GM18517 (cell line): ENCODE measurements around the gene BAHCC1.

Experiments
- ATAC-seq: cut with Tn5 transposase; IDR thresholded peaks from one replicate; pipeline ENCODE4 v1.9.1; 2021; ENCODE audit warnings: mild to moderate bottlenecking, moderate library complexity; ENCODE audit not compliant: unreplicated experiment

BAHCC1 gene

DNA sequence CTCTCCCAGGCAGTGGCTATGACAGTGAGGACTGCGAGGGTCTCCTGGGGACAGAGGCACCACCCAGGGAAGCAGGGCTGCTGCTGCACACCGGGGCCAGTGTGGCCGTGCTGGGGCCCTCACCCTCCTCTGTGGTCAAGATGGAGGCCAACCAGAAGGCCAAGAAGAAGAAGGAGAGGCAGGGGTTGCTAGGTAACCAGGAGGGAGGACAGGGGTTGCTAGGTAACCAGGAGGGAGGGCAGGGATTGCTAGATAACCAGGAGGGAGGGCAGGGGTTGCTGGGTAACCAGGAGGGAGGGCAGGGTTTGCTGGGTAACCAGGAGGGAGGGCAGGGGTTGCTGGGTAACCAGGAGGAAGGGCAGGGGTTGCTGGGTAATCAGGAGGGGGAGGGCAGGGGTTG lies 62.1 kb downstream of the BAHCC1 start:
- no peak for ATAC-seq

DNA sequence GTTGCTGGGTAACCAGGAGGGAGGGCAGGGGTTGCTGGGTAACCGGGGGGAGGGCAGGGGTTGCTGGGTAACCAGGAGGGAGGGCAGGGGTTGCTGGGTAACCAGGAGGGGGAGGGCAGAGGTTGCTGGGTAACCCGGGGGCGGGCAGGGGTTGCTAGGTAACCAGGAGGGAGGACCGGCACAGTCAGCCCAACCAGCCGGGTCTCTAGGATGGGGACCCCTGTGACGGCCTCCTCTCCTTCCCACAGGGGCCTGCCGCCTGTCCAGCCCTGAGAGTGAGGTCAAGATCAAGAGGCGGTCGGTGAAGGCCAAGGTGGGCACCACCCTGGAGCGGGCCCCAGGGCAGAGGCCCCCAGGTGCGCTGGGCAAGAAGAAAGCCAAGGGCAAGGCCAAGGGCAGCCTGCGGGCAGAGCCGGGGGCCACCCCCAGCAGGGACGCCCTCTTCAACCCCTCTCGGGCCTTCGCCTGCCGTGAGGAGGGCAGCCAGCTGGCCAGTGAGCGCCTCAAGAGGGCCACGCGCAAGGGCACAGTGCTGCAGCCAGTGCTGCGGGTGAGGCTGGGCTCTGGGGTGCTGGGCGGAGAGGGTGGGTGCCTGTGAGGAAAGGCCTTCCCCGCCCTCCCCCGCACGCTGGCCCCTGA lies 62.8 kb downstream of the BAHCC1 start:
- ATAC-seq, result no peak

DNA sequence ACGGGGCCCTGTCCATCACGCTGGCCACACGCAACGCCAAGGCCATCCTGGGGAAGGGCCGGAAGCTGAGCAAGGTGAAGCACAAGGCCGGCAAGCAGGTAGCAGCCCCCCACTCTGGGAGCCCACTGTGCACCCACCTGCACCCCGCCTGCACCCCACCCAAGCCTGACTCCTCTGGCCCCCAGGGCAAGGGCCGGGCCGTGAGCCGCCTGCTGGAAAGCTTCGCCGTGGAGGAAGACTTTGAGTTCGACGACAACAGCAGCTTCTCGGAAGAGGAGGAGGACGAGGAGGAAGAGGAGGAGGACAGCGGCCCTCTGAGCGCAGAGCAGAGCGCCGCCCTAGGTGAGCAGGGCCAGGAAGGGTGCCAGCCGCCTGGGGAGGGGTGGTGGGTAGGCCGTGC lies 63.4 kb downstream of the BAHCC1 start:
- ATAC-seq, result no peak

DNA sequence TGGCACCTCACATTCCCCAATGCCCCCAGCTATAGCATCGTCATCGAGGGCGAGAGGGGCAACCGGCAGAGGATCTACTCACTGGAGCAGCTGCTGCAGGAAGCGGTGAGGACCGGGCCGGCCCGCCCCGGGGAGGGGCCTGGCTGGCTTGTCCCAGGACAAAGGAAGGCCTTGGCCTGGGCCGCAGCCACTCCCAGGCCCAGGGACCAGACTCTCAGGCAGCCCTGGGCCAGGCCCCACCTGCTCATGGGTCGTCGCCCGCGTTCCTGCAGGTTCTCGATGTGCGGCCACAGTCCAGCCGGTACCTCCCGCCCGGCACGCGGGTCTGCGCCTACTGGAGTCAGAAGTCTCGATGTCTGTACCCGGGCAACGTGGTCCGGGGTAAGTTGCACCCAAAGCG lies 64.0 kb downstream of the BAHCC1 start:
- ATAC-seq, result no peak

DNA sequence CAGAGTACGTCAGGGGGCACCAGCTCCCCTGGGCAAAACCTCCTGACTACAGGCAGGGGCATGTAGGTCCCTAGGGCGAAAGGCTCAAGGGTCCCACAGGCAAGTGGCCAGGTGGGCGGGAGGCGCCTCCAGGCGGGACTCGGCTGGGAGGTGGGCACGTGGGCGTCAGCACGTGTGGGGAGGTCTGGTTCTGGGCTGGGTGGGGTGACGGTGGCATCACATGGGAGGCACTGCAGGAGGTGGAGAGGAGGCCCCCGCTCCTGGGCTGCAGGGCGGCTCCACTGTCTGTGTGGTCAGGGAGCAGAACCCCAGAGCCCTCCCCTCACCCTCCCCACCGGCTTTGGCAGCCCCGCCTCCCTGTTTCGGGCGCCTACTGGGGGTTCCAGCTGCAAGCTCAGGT lies 64.6 kb downstream of the BAHCC1 start:
- no peak for ATAC-seq

DNA sequence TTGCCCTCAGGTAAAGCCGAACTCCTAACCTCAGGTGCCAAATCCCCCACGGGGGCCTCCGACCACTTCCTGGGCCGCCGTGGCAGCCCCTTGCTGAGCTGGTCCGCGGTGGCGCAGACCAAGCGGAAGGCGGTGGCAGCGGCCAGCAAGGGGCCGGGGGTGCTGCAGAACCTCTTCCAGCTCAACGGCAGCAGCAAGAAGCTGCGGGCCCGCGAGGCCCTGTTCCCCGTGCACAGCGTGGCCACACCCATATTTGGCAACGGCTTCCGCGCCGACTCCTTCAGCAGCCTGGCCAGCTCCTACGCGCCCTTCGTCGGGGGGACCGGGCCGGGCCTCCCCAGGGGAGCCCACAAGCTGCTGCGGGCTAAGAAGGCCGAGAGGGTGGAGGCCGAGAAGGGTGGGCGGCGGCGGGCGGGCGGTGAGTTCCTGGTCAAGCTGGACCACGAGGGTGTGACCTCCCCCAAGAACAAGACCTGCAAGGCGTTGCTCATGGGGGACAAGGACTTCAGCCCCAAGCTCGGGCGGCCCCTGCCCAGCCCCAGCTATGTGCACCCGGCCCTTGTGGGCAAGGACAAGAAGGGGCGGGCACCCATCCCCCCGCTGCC lies 65.7 kb downstream of the BAHCC1 start:
- no peak for ATAC-seq

DNA sequence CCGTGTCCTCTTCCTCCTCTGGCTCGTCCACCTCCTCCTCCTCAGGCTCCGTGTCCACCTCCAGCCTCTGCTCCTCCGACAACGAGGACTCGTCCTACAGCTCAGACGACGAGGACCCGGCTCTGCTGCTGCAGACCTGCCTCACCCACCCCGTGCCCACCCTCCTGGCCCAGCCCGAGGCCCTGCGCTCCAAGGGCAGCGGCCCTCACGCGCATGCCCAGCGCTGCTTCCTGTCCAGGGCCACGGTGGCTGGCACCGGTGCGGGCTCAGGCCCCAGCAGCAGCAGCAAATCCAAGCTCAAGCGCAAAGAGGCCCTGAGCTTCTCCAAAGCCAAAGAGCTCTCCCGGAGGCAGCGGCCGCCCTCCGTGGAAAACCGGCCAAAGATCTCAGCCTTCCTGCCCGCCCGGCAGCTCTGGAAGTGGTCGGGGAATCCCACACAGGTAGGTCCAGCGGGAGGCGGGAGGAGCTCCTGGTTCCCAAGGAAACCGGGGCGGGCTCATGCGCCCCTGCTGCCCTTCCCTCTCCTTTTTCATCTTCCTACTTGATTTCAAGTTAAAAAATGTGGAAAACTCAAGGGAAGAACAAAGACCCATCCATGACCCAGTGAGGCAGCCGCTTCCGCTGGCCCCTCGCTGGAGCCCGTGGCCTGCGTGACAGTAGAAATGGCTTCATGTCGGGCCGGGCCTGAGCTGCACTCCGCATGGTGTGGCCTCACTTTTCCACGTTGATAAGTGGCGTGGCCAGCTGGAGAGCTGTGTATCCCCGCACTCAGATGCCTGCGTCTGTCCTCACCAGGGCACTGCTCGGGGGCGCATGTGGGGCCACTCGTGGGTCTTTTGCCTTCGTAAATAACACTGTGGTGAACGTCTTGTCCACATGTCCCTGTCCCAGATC lies 66.6 kb downstream of the BAHCC1 start:
- no peak for ATAC-seq

DNA sequence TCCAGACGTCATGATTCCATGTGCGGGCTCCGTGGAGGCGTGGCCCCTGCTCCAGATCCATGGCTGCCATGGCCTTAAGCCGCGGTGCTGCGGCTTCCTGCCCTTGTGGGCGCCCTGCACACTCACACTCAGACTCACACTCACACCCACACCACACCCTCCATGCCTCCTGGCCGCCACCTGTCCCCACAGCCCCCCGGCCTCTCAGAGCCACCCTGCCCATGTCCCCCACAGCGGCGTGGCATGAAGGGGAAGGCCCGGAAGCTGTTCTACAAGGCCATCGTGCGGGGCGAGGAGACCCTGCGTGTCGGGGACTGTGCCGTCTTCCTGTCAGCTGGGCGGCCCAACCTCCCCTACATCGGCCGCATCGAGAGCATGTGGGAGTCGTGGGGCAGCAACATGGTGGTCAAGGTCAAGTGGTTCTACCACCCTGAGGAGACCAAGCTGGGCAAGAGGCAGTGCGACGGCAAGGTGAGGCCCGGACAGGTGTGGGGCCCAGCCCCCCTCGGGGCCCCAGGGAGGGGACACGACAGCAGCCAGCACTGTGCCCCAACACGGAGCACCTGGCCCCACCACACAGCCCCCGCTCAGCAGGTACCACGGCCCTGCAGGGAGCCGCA lies 67.4 kb downstream of the BAHCC1 start:
- ATAC-seq, result no peak

DNA sequence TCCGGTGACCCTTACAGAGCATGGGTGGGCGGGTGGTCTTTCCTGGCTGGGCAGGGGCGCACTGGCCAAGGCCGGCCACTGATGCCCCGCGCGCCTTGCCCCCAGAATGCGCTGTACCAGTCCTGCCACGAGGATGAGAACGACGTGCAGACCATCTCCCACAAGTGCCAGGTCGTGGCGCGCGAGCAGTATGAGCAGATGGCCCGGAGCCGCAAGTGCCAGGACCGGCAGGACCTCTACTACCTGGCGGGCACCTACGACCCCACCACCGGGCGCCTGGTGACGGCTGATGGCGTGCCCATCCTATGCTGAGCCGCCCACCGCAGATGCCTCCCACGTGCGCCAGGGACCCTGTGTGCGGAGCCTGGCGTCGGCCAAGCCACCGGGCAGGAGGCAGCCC lies 68.2 kb downstream of the BAHCC1 start:
- ATAC-seq, result no peak

DNA sequence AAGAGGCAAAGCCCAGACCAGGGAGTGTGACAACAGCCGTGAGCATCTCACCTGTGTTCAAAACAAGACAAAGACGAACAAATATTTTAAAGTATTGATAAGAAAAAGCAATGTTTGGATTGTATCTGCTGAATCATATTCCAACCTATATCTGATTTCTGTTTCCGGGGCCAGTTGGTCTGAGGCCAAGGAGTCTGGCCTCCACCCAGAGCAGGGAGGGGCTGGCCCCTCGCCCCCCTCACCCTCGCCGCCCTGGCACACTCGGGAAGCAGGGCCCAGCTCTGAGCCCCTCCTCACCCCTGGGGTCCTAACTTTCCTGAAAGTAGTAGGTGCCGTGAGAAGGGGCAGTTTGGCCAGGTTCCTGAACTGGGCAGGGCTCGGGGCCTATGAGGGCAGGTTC lies 69.3 kb downstream of the BAHCC1 start:
- ATAC-seq, result no peak

DNA sequence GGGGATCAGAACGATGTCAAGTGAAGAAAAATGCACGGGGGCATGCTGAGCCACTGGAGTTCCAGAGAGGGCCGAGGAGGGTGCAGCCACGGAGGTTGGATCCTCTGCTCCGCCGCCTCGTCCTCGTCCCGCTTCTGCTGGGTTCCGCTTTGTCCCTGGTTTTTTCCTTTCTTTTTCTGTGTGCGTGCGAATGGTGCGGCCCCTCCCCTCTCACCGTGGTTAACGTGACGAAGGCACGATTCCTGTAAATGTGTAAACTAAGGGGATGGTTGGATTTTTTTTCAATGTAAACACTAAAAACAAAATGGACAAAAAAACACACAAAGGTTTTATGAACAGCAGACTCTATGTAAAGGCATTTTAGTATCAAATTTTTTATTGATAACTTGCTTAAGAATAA lies 70.7 kb downstream of the BAHCC1 start:
- no peak for ATAC-seq

DNA sequence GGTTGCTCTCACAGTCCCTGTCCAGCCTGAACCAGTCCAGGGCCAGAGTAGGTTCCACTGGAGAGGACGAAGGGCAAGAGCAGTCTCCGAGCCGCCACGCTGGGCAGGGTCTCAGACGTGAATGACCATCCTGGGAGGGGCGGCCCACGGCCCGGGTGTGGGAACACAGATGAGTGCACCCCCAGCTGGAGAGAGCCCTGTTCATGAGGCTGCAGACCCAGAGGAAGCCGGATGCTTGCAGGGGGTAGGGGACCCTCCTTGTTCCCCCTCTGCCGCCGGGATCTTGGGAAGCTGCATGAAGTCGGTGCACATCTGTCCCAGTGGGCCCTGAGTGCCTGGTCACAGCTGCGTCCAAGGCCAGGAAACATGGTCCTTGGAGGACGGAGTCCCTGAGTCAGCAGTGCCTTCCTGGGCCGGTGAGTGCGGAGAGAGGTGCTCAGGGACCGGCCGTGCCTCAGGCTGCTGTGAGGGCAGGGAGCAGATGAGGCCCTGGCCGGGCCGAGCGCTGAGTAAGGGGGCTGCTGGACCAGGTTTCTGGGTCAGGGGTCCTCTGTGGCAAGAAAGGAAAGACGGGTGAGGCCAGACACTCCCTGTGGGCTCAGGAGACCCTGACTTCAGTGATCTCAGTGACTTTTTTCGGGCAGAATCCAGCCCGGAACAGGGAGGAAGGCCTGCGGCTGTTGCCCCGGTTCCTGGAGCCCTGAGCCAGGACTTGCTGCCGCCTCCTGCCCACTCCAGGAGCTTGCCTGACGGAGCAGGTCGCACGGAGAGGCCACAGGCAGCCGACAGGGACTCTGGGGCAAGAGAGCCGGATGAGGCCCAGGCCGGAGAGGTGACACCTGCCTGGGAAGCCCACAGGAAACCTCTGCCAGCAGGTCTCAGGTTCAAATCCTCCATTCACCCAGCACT lies 71.6 kb downstream of the BAHCC1 start:
- ATAC-seq, result no peak

DNA sequence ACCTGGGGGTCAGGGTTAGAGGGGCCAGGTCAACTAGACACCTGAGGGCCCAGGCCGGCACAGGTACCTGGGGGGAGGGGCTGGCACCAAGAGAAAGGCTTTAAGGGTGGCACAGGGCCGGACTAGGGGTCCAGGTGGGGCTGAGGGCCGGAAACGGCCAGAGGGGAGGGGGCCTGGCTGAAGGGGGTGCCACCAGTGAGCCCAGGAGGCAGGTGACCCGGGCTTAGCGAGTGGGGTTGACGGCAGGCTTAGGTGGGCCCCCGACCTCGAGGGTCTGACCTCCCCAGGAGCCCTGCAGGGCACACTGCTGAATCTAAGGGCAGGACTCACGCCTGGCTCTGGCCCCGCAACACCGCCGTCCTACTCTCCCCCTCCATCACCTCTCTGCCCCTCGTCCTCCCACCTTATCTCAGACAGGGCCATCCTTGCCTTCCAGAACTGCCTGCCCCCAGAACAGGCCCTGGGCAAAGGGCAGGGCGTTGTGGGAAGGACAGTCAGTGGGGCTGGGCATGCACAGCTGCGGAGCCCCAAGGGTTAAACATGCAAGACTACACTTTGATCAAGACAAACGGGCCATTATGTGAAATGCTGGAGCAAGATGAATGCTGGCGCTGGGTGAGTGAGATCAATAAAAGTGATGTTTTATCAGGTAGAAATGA lies 73.0 kb downstream of the BAHCC1 start:
- no peak for ATAC-seq

DNA sequence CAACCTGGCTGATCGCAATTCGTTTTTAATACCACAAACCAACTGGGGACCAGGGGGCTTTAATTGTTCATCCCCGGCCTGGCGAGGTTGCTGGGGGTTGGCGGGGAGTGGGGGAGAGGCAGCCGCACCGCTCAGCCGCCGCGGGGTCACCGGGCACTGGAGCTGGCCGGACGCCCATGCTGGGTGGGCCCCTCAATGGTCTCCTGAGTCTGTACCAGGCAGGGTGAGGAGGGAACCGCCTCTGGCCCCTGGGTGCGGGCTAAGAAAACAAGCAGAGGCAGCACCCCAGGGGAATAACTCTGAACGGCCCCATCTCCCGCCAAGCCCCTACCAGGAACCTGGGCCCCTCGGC lies 73.5 kb downstream of the BAHCC1 start:
- no peak for ATAC-seq

DNA sequence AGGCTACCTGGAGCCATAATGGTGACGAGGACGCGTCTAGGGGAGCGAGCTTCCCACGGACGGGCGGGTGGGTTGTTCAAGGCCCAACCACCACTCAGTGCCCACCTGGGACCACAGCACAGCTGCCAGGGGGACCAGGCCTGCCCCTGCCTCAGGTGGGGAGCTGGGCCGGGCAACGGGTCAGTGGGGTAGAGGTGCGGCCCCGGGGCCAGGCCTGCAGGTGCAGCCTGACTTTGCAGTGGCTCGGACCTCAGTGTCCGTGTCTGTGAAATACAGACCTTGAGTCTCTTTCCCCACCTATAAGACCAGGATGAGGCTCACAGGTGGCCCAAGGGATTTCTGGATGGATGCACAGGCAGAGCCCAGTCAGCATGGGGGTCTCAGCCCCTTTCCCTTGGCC lies 74.0 kb downstream of the BAHCC1 start:
- no peak for ATAC-seq

DNA sequence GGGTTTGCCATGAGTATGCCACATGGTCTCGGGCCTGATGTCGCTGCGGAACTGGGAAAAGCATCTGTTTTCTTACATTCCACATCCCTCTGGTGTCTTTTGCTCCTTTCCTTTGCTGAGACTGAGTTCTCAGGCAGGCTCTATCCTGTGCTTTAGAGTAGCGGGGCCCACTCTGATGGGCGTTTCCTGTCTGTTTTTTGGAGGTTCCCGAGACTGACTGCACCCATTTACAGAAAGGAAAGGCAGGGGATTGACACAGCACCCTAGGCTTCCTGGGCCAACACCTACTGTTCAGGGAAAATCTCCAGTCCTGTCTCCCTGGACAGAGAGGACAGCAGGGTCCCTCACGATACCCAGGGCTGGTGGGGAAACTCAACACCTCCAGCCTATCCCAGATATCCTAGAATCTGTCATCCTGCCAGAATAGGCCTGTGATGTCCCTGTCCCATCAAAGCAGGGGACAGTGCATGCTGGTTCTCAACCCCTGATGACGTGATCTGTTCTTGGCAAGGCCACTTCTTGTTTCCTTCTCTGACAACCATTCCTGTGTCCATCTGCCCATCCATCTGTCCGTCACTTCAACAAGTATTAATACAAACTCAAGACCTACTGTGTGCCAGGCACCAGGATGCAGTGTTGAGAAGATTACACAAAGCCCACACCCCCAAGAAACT lies 75.2 kb downstream of the BAHCC1 start:
- no peak for ATAC-seq

DNA sequence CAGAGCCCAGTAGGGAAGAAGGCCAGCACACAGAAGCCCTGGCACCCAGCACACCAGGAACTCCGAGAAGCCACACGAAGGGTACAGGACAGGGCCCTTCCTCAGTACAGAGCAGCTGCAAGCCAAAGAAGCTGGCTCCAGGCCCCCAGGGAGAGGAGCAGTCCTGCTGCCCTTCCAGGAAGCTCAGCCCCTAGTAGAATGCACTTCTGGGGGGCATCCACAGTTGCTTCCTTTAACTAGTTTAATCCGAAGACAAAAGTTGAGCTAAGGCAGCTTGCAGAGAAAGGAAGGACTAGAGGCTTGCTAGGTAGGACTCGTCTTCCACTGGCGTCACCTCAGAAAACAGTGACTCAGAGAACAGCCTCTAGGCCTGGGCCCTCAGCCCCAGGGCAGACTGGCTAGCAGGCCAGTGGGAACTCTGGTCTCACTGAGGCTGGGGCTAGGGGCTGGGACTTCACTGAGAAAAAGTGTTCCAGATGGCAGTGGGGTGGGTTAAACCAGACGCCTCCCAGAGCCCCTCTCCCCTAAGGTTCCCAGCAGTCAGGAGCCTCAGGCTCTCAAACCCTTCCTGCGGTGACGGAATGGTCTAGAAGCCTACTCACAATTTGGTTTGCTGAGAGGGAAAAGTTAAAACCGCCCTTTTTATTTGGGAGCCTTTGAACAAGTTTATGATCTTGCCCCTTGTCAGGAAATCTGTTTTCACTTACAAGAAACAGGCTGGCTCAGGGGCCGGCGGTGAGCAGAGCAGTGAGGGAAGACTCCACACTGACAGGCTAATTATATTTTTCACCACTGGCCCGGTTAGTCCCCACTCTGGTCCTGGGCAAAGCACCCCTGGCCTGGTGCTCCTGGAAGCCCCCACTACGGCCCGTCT lies 75.9 kb downstream of the BAHCC1 start:
- no peak for ATAC-seq

DNA sequence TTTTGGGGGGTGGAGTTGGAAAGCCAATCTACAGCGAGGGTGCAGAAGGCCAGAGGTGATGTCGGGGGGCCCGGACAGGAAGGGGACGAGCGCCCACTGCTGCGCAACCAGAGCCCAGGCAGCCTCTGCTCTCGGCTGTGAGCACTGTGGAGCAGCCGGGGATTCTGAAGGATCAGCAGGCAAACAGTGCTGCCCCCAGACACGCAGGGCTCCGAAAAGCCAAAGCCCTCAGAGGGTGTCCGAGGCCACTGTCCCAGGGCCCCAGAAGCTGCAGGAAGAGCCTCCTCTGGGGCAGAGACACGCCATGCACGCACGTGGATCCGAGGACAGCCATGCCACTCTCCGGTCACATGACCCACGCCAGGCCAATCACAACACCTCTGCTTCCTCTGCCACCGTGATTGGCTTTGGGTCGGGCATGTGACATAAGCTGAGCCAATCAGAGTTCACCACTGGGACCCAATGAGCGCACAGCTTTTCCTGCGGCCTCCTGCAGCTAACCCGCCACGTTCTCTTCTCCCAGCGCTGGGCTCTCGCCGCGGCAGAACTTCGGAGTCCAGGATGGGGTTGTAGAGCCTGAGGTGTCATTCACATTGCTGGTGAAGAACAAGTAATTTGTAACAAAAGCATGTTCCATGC lies 76.7 kb downstream of the BAHCC1 start:
- no peak for ATAC-seq
